ENCODE results near the gene FGGY.

FGGY gene

DNA sequence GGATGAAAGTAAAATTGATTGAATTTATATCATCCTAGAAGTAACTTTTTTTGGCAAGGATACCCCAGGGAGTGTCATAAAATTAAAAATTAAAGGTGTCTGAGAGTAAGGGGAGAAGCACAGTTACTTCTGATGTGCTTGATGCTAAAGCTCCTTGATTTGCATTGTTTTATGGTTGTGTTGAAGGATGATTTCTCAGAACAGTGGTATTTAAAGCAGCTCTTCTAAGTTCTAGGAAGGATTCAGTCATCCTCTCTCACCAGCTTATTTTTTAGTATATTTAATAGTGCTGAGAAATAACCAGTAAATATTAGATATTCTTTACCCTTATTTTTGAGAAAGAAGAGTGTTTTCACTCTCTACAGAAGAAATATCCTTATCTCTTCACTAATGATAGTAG, 93.0 kb downstream of the FGGY start:
- no peak for DNase-seq

DNA sequence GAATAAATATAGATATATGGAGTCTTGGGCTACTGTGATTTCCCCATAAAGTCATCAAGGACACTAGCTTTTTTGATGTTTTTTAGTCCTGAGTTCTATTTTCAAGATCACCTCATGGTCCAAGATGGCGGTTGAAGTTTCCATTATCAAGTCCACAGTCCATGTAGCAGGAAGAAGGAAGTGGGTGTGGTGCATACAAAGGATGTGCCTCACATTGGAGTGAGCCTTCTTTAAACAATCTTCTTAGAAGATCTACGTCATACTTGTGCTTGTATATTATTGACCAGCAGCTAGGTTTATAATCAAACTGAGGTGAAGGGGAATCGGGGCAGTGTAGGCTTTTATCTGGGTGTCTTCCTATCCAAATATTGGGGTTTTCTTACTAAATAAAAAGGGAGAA, 93.4 kb downstream of the FGGY start:
- DNase-seq = no peak

DNA sequence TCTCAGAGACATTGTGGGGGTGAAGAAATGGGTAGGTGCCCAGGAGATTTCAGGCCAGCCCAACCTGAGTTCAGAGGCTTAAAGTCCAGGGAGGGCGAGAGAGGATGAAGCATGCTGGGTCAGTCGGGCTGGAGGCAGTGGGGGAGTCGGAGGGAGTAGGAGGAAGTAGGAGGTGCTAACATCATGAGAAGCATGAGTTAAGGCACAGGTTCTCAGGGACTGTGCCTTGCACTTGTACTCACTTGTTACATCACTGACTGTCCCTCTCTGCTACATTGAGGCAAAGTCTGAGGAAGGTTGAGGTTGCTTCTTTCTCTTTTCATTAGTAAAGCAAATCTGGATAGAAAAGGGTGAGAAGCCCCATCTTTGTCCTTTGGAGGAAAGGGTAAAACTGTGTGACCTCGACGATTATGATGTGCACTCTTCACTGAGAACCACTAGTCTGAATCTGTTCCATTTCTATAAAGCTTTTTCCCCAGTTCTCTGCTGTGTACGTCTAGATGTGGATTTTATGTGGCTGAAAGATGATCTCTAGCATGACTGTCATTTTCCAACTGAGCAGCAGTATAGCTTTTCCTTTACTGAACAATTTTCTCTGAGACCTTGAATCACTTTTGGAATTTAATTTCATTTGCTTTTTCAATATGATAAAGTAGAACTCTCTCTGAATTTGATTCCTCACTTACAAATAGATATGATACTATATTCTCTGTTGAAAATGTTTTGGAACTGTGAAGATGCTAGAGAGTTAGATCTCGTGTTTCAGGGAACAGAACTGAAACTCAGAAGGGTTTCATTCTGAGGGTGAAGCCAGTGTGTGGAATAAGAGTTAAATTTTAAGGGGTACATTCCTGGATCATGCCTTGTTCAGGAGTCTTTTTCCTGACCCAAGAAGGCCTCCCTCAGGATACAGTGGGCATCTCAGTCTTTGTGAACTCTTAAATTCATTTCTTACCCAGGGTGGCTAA, 94.6 kb downstream of the FGGY start:
- peak in 1 of 2 donors; percentile 33 for DNase-seq

DNA sequence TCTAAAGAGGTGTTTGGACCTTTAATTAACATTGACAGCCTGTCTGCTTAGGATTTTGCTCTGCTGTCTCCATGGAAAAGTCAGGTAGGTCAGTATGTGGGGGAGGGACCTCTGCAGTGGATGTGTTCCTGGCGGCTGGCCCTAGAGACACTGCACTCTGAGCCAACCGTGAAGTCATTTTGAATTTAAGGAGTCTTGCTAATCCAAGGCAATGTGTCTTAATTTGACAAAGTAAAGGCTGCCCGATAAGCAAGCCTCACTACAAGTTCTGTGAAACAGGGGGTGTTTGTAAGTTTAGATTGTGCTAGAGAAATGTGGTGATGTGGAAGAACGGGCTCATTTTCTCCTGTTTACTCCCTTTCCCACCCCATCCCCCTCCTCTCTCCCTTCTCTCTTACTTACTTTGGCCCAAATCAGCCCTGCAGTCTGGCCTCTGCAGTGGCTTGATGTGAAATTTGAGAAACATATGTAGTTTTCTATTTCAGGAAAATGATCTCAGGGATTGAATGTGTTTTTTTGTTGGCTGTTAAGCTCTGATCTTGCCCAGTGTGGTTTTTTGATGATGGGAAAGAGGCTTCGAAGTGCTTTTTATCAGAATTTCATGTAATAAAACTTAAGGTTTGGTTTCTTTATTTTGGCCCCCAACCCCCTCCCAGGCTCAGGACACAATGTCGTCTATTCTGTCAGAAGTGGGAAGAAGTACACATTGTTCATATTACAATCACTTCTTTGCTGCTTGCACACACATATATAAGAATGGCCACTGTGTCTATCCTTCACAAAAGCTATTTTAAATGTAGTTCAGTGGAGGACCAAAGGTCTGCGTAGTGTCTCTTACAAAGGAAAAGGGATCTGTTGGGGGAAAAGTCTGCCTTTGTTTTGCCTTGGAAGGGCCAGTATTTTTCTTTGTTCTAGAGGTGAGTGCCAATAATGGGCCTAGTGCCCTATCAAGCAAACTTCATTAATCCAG, 96.6 kb downstream of the FGGY start:
- no peak for DNase-seq

DNA sequence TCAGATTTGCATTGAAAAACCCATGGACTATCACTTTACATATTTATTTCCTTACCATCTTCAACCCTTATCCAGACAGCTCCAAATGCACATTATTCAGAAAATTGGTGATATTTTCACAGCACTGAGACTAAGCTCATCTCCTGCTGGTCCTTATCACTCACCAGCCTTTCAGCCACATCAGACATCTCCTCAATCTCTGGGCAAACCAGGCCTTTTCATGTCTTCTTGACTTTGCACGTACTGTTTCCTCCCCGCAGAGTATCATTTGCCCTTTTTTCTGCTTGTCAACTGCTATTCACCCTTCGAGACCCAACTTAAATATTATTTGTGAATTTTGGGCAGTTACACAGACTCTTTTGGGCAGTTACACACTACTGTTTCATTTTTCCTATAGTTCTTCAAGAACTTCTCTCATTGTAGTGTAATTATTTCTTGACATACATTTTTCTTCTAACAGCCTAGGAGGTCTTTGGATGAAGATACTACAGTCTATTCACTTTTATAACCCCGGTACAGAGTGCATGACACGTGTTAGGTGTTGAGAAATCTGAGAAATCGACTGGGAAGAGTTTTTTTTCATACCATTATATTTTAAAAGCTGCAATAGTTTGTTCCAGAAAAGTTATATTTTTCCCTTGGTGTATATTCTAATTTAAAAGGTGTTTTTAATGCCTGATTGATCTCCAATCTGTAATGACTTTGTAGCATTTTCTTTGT, 98.0 kb downstream of the FGGY start:
- DNase-seq = no peak

DNA sequence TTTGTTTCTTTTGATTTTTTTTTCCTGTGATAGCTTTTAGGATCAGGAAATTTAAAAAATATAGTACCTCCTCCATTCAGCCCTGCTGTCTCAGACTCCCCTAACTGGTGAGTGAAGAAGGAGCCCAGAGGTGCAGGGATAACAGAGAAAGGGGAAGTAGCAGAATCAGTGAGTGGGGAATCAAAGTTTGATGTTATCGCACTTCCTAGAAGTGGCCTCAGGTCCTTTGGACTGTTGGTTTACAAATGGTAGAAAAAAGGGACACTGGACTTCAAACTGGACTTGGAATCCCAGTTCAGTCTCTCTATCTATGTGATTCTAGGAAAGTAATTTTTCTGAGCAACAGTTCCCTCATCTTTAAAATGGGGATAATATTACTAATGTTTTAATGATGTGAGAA, 99.5 kb downstream of the FGGY start:
- DNase-seq = no peak

DNA sequence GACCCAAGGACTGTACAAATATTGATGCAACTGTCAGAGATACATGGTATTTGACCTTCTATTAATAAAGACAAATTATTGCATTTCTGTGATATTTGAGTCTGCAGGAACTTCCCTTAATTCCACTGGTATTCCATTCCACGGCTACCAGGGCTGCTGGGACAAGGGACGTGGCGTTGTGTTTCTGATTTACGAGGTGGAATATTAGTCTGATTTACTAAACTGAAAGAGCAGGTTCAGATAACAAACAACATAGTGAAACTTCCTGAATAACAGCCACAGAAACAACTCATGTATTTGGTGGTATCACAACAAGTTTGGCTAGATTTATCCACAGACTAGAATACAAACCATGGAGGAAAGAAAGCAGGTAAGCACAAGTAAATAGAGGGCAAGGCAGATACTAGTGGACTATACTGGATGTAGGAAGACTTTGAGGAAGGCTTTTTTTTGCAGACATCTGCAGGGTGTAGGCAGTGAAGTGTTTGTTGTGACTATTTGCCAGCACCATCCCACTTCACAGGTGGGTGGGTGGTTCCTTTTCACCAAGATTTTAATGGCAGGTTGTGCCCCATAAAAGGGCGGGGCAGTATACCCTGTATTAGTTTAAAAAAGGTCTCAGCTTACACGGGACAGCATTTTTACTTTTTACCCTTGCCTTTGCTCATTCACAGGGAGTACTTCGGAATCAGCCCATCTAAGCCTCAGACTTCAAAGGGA, 100.4 kb downstream of the FGGY start:
- DNase-seq = no peak

DNA sequence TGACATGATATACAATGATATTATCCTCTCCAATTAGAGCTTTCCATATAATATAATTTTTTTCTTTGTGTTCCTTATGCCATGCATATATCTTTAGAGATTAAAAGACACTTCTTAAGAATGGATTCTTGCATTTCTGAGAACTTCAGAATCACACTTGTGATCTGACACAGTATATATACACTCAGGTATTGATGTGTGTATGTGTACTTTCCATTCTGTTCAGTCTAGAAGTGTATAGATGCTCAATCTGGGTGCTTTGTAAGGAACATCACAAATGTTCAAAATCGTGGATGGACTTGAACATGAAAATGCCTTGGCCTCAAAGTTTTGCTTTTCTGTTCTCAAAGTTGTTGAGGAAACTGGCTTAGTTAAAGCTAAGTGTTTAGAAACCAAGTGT, 102.7 kb downstream of the FGGY start:
- DNase-seq = no peak

DNA sequence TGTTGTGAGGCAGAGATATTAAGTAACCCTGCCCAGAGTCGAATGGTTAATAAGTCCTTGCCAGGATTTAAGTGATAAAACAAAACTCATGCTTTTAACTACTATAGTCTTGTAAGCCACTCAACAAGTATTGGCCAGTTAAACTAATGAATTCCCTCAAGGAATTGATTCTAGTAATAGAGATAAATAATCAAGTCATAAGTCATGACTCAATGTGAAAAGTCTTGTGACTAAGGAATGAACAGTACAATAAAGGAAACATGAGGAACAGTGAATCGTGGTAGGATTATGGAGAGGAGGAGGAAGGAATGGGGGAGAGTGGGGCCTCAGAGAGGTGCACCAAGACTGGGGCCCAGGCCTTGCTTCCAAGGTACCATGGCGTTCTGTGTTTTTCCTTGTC, 104.7 kb downstream of the FGGY start:
- DNase-seq = no peak

DNA sequence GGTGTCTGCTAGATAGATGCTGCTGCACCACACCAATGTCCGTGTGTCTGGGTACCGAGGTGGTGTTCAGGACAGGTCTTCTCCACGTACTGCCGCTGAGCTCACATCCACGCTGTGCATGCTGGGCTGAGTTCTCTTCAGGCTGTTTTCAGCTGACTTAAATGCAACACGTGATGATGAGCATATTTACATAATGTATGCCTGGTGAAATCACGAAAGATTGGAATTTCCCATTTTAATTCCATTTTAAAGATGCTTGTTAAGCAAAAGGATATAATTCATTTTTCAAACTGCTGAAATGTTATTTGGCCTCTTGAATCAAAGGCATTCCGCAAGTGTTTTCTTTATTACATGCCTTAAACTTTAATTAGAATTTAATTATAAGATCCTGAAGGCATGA, 107.9 kb downstream of the FGGY start:
- no peak for DNase-seq

DNA sequence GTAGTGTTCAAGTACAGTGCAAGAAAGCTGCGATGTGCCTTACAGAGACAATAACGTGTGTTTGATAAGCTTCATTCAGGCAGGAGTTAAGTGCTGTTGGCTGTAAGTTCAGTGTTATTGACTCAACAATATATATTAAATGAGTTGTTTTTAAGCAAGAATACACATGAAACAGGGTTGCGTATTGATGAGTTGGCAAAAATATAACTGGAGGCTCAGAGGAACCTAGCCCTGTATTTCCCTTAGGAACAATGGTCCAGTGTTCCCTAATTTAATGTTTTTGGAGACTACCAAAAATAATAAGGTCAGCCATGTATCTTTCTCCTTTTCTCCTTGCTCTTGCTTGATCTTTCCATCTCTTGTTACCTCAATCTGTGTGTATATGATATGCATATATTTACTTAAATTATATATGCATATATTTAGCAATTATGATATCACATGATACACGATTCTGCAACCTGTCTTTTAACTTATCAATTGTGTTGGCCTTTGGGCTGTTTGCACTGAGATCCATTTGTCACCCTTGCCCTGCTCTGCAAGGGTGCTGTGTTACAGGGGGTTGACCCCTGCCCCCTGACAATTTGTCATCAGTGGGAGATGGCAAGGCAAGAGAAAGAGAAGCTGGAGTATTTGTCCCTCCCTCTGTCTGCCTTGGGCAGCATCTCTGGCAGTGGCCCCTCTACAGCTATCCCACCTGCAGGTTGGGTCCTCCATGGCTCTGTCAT, 109.7 kb downstream of the FGGY start:
- no peak for DNase-seq

DNA sequence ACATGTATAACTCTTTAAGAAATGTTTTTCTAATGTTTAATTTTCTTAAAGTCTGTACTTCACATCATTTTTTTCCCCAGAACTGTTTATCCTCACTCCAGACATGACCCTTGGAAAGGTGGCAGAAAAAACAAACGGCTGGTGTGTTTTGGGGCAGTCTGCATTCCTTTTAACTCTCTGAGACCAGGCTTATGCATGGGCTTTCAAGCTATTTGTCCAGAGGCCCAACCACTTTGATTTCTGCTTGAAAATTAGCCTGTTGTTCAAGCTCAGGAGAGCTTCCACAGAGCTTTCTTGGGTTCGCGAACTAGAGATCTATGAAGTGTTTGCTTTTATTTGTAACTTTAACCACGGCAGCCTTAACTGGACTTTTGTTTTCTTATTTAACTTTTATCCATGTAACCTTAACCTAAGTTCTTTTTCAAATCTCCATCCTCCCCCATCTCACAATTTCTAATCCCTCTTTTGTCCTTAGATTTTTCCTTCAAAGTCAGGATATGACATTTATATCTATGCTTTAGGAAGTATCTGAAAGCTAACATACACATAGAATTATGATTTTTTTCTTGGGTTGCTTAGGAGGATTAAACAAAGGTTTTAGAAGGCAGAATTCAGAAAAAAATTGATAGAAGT, 111.8 kb downstream of the FGGY start:
- DNase-seq = no peak

DNA sequence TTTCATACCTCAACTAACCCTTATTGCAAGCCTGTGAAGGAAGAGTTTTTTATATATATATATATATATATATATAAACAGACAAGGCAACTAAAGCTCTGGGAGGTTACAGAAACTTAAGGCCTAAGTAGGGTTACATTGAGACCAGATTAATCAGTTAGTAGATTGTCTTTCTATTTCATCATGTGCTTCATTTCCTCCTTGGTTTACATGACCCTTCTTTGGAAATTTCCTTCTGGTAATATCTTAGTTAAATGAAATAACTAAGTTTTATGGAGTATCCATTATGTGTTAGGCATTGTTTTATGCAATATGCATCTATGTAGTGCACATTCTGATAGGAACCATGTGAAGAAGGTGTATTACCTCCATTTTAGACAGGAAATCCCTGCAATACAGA, 112.7 kb downstream of the FGGY start:
- DNase-seq = peak in 1 of 2 donors; percentile 41

DNA sequence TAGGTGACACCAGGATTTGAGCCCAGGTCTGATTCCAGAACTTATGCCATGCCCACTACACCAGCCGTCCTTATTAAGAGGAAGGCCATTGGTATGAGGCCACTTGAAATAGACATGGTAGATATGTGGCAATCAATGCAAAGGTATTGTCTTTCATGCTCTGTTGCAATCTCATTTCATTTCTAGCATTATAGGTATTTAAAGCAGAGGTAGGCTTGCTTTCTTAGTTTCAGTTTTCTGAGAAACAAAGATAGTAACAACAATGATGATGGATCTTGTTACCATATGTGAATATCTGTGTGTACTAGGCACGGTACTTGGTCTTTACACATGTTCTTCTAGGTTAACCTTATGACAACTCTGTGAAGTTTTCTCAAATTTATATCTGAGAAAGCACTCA, 113.1 kb downstream of the FGGY start:
- DNase-seq = no peak

DNA sequence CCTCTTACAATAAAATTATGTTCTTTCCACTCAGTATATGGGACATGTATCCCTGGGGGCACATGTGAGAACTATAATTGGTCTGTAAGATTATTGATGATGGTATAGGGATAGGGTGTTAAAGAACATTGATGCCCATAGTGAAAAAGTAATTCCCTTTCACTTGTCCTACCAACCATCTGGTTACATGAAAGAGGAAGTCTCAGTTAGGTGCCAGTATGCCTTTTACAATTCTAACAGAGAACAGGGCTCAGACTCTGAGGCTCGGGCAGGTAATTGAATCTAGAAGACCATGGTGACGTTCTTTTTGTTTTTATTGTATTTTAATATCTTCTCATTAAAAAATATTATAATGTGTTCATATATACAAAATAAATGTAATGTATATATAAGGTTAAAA, 113.6 kb downstream of the FGGY start:
- DNase-seq = no peak

DNA sequence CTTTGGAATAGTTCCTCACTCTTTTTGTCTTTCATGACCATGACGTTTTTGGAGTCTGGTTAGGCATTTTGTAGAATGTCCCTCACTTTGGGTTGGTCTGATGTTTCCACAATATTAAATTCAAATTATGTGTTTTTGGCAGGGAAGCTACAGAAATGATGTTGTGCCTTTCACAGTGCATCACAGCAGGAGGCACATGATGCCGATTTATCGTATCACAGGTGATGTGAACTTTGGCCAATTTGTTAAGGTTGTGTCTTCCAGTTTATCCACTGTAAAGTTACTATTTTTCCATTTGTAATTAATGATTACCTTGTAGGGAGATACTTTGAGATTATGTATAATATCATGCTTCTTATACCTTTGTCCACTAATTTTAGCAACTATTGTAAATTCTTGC, 114.3 kb downstream of the FGGY start:
- DNase-seq = no peak

DNA sequence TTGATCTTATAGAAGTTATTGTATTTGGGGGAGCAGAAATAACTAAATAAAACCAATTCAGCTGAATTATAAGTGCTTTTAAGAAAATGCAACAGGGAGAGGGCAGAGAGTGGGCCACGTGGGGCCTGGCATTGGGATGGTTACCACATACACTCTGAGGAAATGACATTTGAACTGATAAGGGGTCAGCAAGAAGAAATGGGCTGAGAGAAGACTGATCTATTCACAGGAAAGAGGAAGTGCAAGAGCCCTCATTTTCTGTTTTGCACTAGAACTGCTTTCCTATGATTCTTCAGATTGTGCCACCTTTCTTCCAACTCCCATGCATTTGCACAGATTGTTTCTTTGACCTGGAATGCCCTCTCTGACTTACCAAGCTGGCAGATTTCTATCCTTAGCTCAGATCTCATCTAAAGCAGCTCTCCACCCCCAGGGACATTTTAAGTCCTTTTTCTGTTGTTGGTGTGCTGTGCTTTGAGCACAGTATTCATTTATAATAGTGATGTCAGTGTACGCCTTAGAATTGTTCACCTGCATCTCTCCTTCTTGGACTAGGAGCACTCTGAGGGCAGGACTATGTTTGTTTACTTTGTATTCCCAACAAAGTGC, 115.9 kb downstream of the FGGY start:
- peak; percentile 17 to 44 for DNase-seq

DNA sequence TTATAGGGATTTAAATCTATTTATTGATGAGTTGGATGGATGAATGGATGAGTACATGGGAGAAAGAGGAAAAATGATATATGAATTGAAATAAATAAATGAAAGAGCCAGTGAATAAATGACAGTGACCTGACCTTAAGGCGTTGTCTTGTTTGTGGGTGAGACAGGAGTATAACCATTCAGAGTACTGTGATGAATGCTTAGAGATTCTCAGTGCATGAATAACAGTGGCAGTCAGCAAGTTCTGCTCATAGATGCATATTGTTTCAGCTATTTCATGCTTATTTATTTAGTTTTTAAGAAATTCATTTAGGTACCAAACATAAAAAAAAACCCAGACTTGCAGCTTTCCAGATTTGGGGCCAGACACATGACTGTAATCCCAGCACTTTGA, 116.4 kb downstream of the FGGY start:
- no peak for DNase-seq

DNA sequence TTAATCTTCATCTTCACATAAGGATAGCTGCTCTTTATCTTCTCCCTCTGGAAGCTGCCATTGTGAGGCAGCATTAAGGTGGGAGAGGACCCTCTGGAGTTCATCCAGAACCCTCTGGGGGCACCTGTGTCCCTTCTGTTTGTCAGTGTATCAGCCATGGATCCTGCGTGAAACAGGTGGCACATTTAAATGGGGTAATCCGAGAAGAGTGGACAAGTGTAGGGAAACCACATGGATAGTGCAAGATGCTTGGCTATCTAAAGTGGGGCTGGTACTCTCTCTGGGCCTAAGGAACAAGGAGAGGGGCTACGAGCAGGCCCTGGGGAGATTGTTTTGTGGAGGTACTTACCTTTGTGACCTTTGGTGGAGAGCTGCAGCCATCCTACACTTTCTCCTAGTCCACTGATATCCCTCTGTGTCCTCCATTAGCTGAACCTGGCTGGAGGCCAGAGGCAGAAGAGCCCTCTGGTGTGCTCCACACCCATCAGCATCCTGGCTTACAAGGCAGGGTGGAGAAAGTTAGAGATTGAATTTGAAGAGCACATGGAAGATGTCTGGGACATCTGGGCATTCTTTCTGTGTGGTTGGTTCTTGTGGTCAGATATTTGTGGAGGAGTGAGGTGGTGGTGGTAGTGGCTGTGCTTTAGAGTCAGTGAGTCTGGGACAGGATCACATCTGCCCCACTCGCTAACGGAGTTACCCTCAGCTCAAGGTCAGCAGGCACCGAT, 117.7 kb downstream of the FGGY start:
- no peak for DNase-seq
